Testis (tissue), 3 donors: ENCODE data around the gene LRRC8C. TPM values are rescaled to one million over a fixed set of nuclear protein-coding genes. Genes with fewer than 3 reads are reported as not detected.

Experiments
- DNase-seq: peaks from one replicate; pipeline ENCODE4 v3.0.0-alpha.2; 2019
- H3K27ac ChIP-seq, 2 donors: fragments of 200-600 bp; sonication (generic); one replicate each; pipeline ENCODE4 v1.5.1; 2019
- H3K27me3 ChIP-seq: fragments of 200-600 bp; sonication (generic); one replicate; pipeline ENCODE4 v1.5.1; 2019
- H3K36me3 ChIP-seq: fragments of 200-600 bp; sonication (generic); one replicate; pipeline ENCODE4 v1.5.1; 2017; ENCODE audit warnings: low read depth; ENCODE audit errors: missing control alignments
- H3K4me1 ChIP-seq: fragments of 200-600 bp; sonication (generic); one replicate; pipeline ENCODE4 v1.5.1; 2019
- H3K4me3 ChIP-seq, 2 donors: fragments of 200-600 bp; sonication (generic); one replicate each; pipeline ENCODE4 v1.5.1; 2017 to 2019
- H3K9me3 ChIP-seq: fragments of 200-600 bp; sonication (generic); one replicate; pipeline ENCODE4 v1.5.1; 2017
- POLR2A ChIP-seq: fragments of 450-650 bp; IDR thresholded peaks from one replicate; pipeline ENCODE4 v1.6.1; 2017; ENCODE audit warnings: antibody characterized with exemption, mild to moderate bottlenecking, moderate library complexity
- WGBS, 2 donors: methylation state at CpG; one replicate each; pipeline ENCODE4 v1.1.5; 2018; 5-methylcytosine and 5-hydroxymethylcytosine counted together
- intact Hi-C: fragments of 100-400 bp; cut with DNase I; formaldehyde crosslinking; loops from one replicate; pipeline ENCODE4 v1.15.1; 2023; ENCODE audit warnings: low total_unique reads
- polyA plus RNA-seq: library from polyadenylated mRNA; stranded (reverse); fragments of 350-450 nt; fragmentation: Illumina TruSeq; extraction: RNeasy Lipid Tissue Mini Kit (QIAGEN cat#74804); gene quantifications from one replicate; pipeline ENCODE4 v1.2.3, GENCODE V29; 2014; ENCODE audit warnings: low read depth, low replicate concordance; ENCODE audit not compliant: insufficient read depth
- total RNA-seq, 2 donors: library from RNA; depleted of rRNA; stranded (reverse); fragments of >200 nt; gene quantifications; one replicate each; pipeline ENCODE4 v1.2.3, GENCODE V29; 2016
- TF ChIP-seq, protein P1 (sequence below), 3 experiments: fragments of 450-650 bp in 2 of 3; fragments of 200-600 bp in 1 of 3; sonication (generic) in 1 of 3; IDR thresholded peaks; one replicate each; pipeline ENCODE4 v1.5.1; 2016 to 2019; ENCODE audit warnings: antibody characterized with exemption in 3 of 3, mild to moderate bottlenecking in 2 of 3, moderate library complexity in 1 of 3

Gene LRRC8C
- total and polyA plus RNA-seq, 3 donors from 2014 or later: 8.2 to 19.8 (median 16.2) TPM

DNA sequence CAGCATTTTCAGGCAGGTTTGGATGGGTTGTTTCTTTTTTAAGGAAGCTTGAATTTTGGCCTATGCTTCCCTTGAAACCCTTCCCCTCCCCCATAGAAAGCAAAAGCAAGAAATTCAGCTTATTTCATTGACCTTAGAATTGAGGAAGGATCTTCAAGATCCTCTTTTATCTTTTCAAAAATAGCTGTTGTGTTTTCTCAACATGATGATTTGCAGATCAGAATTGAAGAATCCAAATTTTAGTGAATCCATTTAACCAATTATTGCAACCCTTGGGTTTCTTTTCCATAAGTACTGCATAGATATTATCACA is 73.7 kb downstream of the LRRC8C start:
- H3K27ac ChIP-seq: no peak overlapping the region
- no peaks in the 10 kb centered on the region for H3K27me3 ChIP-seq
- intact Hi-C loops: no loop called here
- TF ChIP-seq POLR2A: no peak
- TF ChIP-seq, protein P1, sequence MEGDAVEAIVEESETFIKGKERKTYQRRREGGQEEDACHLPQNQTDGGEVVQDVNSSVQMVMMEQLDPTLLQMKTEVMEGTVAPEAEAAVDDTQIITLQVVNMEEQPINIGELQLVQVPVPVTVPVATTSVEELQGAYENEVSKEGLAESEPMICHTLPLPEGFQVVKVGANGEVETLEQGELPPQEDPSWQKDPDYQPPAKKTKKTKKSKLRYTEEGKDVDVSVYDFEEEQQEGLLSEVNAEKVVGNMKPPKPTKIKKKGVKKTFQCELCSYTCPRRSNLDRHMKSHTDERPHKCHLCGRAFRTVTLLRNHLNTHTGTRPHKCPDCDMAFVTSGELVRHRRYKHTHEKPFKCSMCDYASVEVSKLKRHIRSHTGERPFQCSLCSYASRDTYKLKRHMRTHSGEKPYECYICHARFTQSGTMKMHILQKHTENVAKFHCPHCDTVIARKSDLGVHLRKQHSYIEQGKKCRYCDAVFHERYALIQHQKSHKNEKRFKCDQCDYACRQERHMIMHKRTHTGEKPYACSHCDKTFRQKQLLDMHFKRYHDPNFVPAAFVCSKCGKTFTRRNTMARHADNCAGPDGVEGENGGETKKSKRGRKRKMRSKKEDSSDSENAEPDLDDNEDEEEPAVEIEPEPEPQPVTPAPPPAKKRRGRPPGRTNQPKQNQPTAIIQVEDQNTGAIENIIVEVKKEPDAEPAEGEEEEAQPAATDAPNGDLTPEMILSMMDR (IDR thresholded peaks at IDR 0.05): no peak
- no peak overlapping the region for H3K4me3 ChIP-seq
- no peaks in the 10 kb centered on the region for H3K36me3 ChIP-seq
- no peak for DNase-seq
- no peaks in the 10 kb centered on the region for H3K9me3 ChIP-seq
- H3K4me1 ChIP-seq: no peaks in the 10 kb centered on the region

DNA sequence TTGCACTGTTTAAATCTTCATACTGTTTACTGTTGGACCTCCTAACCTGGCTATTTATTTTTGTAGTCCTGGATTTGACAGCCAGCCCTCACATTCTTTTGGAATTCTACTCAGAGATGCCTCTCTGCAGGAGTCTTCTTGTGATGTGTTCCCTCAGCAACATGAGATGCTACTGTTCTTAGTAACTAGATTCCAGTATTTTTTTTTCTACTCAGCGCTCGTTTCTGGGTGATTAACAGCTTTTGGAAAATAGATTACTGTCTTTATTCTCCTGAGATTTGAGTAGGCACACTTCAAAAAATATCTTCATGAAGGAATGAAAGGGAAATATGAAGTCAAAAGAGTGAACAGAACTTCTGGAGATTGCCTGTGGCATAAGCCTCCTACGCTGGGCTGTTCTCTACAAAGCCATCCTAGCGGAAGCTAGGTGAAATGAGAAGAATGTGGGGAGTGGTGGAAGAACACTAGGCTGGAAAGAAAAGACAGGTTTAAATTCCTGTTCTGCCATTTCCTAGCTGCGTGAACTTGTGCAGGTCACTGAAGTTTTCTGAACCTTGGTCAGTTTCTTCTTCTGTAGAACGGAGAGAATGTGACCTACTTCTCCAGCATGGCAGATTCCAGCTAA is 75.9 kb downstream of the LRRC8C start:
- Histone ChIP-seq H3K4me3 (no peak overlapping the region), H3K9me3 (no peaks in the 10 kb centered on the region), H3K27ac (no peak overlapping the region), H3K36me3 (no peaks in the 10 kb centered on the region), H3K4me1 (no peaks in the 10 kb centered on the region), H3K27me3 (no peaks in the 10 kb centered on the region)
- no peak for DNase-seq
- intact Hi-C loops: no loop called here
- TF ChIP-seq, protein P1 (IDR thresholded peaks at IDR 0.05): no peak
- no peak for TF ChIP-seq POLR2A
- WGBS, 2 donors: 55 to 65% methylated on average over 6 of the region's 6 CpGs

DNA sequence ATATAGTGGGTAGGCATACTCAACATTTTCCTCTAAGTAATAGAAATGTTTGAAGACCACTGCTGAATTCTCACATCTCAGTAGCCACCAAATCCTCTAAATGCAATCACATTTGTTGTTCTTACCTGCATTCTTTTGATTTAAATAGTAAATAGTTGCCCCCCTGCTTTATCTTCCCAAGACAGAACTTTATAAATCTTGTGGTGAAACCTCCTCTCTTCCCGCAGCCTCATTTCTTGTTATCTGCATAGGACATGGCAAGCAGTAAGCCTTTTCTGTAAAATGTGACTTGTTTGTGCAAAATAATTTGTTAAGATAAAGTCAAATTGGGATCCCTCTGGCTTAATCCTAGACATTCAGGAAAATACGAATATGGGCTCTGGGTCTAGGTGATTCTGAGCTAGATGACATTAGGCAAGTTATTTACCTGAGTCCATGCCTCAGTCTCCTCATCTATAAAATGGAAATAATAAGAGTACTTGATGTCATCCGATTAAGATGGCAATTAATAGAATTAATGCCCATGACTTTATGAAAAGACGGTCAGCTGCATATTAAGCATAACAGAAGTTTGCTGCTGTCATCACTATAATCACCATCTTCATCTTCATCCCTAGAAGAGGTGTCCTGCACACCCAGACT is 77.7 kb downstream of the LRRC8C start:
- Histone ChIP-seq H3K9me3 (no peaks in the 10 kb centered on the region), H3K36me3 (no peaks in the 10 kb centered on the region), H3K27ac (no peak overlapping the region), H3K4me3 (no peak overlapping the region), H3K27me3 (no peaks in the 10 kb centered on the region), H3K4me1 (no peaks in the 10 kb centered on the region)
- no peak for TF ChIP-seq POLR2A
- TF ChIP-seq, protein P1 (IDR thresholded peaks at IDR 0.05): no peak
- 95 to 96% methylated on average over 4 of the region's 4 CpGs for WGBS, 2 donors
- DNase-seq: no peak
- intact Hi-C loops: no loop called here

DNA sequence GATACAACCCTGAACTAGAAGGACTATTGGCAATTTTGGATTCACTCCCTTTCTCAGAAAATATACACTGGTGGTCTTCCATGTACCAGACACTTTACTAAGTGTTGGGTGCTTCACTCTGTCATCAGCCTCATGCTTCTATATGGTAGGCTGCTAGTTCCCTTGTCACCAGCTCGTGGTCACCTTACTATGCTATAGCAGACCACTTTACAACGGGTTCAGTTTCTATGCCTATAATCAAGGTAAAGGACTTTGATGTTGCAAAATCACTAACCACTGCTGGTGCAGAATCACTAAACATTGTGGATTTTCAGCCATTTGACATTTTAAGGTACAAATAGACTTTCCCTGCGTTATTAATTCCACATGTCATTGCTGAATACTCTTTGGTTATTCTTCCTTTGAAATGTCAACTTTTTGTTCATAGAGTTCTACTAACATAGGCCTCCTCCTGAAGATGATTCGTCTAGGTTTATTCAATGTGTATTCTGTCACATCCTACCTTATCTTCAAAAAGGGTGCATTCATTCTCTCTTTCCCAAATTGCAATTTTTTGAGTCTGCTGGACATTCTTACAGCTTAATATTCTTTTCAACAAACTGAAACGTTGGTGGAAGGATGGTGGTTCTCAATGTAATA is 78.3 kb downstream of the LRRC8C start:
- Histone ChIP-seq H3K27ac (no peak overlapping the region), H3K36me3 (no peaks in the 10 kb centered on the region), H3K9me3 (no peaks in the 10 kb centered on the region), H3K27me3 (no peaks in the 10 kb centered on the region), H3K4me1 (no peaks in the 10 kb centered on the region), H3K4me3 (no peak overlapping the region)
- intact Hi-C loops: no loop called here
- 87 to 90% methylated on average over 5 of the region's 5 CpGs for WGBS, 2 donors
- TF ChIP-seq, protein P1 (IDR thresholded peaks at IDR 0.05): no peak
- TF ChIP-seq POLR2A: no peak
- DNase-seq: no peak

DNA sequence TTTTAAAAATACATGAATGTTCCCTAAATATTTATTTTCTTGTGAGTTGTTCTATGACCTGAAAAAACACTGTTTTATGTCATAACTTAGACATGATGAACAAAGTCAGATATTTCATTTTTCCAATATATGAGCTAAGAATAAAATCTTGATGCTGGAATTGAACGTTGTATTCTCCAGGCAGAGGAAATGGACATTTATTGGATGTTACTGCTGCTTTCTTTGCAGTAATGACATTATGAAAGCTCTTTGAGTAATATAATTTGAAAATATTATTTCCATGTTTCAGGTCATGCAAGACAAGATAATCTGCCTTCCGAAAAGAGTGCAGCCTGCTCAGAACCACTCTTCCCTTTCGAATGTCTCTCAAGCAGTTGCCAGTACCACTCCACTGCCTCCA is 79.5 kb downstream of the LRRC8C start:
- H3K27me3 ChIP-seq: no peaks in the 10 kb centered on the region
- intact Hi-C loops: no loop called here
- H3K36me3 ChIP-seq: no peaks in the 10 kb centered on the region
- no peak overlapping the region for H3K4me3 ChIP-seq
- no peaks in the 10 kb centered on the region for H3K9me3 ChIP-seq
- WGBS, 2 donors: 89 to 94% methylated on average over 3 of the region's 3 CpGs
- TF ChIP-seq, protein P1 (IDR thresholded peaks at IDR 0.05): no peak
- no peak for TF ChIP-seq POLR2A
- H3K27ac ChIP-seq: no peak overlapping the region
- H3K4me1 ChIP-seq: no peaks in the 10 kb centered on the region
- DNase-seq: no peak
